ENCODE measurements around the gene CCR5. TPM values are rescaled to one million over a fixed set of nuclear protein-coding genes. Genes with fewer than 3 reads are reported as not detected.
A peak's percentile ranks its signal among the peaks of the same experiment; 100 is the strongest.

Gene CCR5
- polyA plus RNA-seq, 3 donors, result 1.2 to 3.6 (median 3.1) TPM

- Mint-ChIP-seq H3K27me3 (ENCODE audit: low read depth in 3 of 3) (no peaks in the 10 kb centered on the region), H3K9me3 (peaks cover 0 to 2% (median 0%) of the 10 kb centered on the region in 7 donors), H3K27ac (no peak overlapping the region), H3K36me3 (peaks cover 3 to 5% of the 10 kb centered on the region in 2 donors), H3K4me1 (peaks cover 36% of the 10 kb centered on the region), H3K4me3 (no peak overlapping the region)
- no peak for TF ChIP-seq CTCF (IDR thresholded peaks at IDR 0.05)
- intact Hi-C loops (cut with micrococcal nuclease), result no loop called here
- WGBS (ENCODE audit: insufficient coverage), result 74% methylated on average over 2 of the region's 2 CpGs
- Histone ChIP-seq H4K20me1 (ENCODE audit: insufficient read depth, low read length) (no peaks in the 10 kb centered on the region), H3K79me2 (ENCODE audit: insufficient read depth, low read length) (no peaks in the 10 kb centered on the region), H3K4me3 (replicated peaks in 1 of 3; ENCODE audit: low read depth in 2 of 3, low read length in 3 of 3) (no peak overlapping the region), H3K27ac (ENCODE audit: low read depth in 1 of 2, low read length in 2 of 2) (peak overlapping the region in 1 of 2 donors; percentile 38), H3K9ac (ENCODE audit: insufficient read depth, low read length, poor library complexity, severe bottlenecking) (no peak overlapping the region), H3K27me3 (ENCODE audit: control insufficient read depth in 2 of 2, insufficient read depth in 2 of 2, low read length in 2 of 2) (no peaks in the 10 kb centered on the region), H3K9me3 (replicated peaks in 1 of 2; ENCODE audit: control insufficient read depth in 1 of 2, insufficient read depth in 1 of 2, low read length in 2 of 2) (no peaks in the 10 kb centered on the region), H3K36me3 (replicated peaks in 1 of 2; ENCODE audit: control insufficient read depth in 1 of 2, insufficient read depth in 2 of 2, low read length in 2 of 2) (no peaks in the 10 kb centered on the region), H2AFZ (ENCODE audit: insufficient read depth, low read depth, low read length, poor library complexity, severe bottlenecking) (no peak overlapping the region), H3K4me2 (replicated peaks; ENCODE audit: extremely low read depth, low read length, poor library complexity, severe bottlenecking) (peak overlapping the region; percentile 14), H3K4me1 (ENCODE audit: control insufficient read depth in 1 of 2, insufficient read depth in 2 of 2, low read length in 2 of 2) (peaks cover 34 to 44% of the 10 kb centered on the region in 2 donors)
- no peak for DNase-seq
Measured at GRCh38 chr3:46399098-46399497, 28.4 kb downstream of the CCR5 start.

GRCh38 chr3:46399557-46399956, 28.8 kb downstream of the CCR5 start:
- peak in 2 of 3 donors; percentile 46 to 70 for DNase-seq
- H3K9ac ChIP-seq (ENCODE audit: insufficient read depth, low read length, poor library complexity, severe bottlenecking), result no peak overlapping the region
- peak overlapping the region; percentile 14 for H3K4me2 ChIP-seq (replicated peaks; ENCODE audit: extremely low read depth, low read length, poor library complexity, severe bottlenecking)
- no peaks in the 10 kb centered on the region for H3K79me2 ChIP-seq (ENCODE audit: insufficient read depth, low read length)
- Mint-ChIP-seq H3K27me3 (ENCODE audit: low read depth in 3 of 3) (no peaks in the 10 kb centered on the region), H3K4me3 (no peak overlapping the region), H3K4me1 (peaks cover 35% of the 10 kb centered on the region), H3K36me3 (peaks cover 3 to 5% of the 10 kb centered on the region in 2 donors), H3K27ac (no peak overlapping the region), H3K9me3 (peaks cover 0 to 2% (median 0%) of the 10 kb centered on the region in 7 donors)
- no peaks in the 10 kb centered on the region for H3K36me3 ChIP-seq (replicated peaks in 1 of 2; ENCODE audit: control insufficient read depth in 1 of 2, insufficient read depth in 2 of 2, low read length in 2 of 2)
- no peak overlapping the region for H2AFZ ChIP-seq (ENCODE audit: insufficient read depth, low read depth, low read length, poor library complexity, severe bottlenecking)
- H3K27me3 ChIP-seq (ENCODE audit: control insufficient read depth in 2 of 2, insufficient read depth in 2 of 2, low read length in 2 of 2), result no peaks in the 10 kb centered on the region
- no peaks in the 10 kb centered on the region for H4K20me1 ChIP-seq (ENCODE audit: insufficient read depth, low read length)
- H3K27ac ChIP-seq (ENCODE audit: low read depth in 1 of 2, low read length in 2 of 2), result peak overlapping the region in 1 of 2 donors; percentile 38
- no peak overlapping the region for H3K4me3 ChIP-seq (replicated peaks in 1 of 3; ENCODE audit: low read depth in 2 of 3, low read length in 3 of 3)
- H3K9me3 ChIP-seq (replicated peaks in 1 of 2; ENCODE audit: control insufficient read depth in 1 of 2, insufficient read depth in 1 of 2, low read length in 2 of 2), result no peaks in the 10 kb centered on the region
- 100% methylated on average over 1 of the region's 2 CpGs for WGBS (ENCODE audit: insufficient coverage)
- H3K4me1 ChIP-seq (ENCODE audit: control insufficient read depth in 1 of 2, insufficient read depth in 2 of 2, low read length in 2 of 2), result peaks cover 38 to 44% of the 10 kb centered on the region in 2 donors
- no peak for TF ChIP-seq CTCF (IDR thresholded peaks at IDR 0.05)
- intact Hi-C loops (cut with micrococcal nuclease), result no loop called here

Measured in CD14-positive monocyte (primary cell).